SK-N-SH (cell line): ENCODE measurements around the gene POU6F2. TPM values are rescaled to one million over a fixed set of nuclear protein-coding genes. Genes with fewer than 3 reads are reported as not detected.

ENCODE experiments used
- CTCF ChIA-PET: fragments of 300-600, 350-600 bp; formaldehyde crosslinking; extraction: SDS; loops from one replicate; lab custom pipeline; 2021; lab: Yijun Ruan, JAX
- POLR2A ChIA-PET: fragments of 350-600 bp; sonication (Branson Sonifier 250); formaldehyde crosslinking; extraction: SDS; loops from one replicate; lab custom pipeline; 2020; ENCODE audit warnings: antibody characterized with exemption, inconsistent platforms; lab: Yijun Ruan, JAX
- DNase-seq: peaks from one replicate; pipeline ENCODE4 v3.0.0; 2012
- H2AFZ ChIP-seq: fragments of 200-600 bp; sonication (generic); 2 replicates; pipeline ENCODE4 v1.8.1; 2016; ENCODE audit warnings: antibody characterized with exemption, mild to moderate bottlenecking, low read depth
- H3F3A ChIP-seq: fragments of 200-600 bp; sonication (generic); replicated peaks from 2 replicates; pipeline ENCODE3; 2016; ENCODE audit warnings: antibody characterized with exemption, mild to moderate bottlenecking; ENCODE audit not compliant: insufficient read depth
- H3K27ac ChIP-seq, 2 experiments: fragments of 200-500 bp in 1 of 2; fragments of 200-600 bp in 1 of 2; sonication (Bioruptor generic) in 1 of 2; sonication (generic), shearing (Covaris generic) in 1 of 2; 2 replicates each; pipeline versions ENCODE4 v1.5.1 to v1.6.1; 2014 to 2016; ENCODE audit warnings: low read depth in 2 of 2, inconsistent platforms in 1 of 2, low read length in 1 of 2, mild to moderate bottlenecking in 1 of 2, mixed read lengths in 1 of 2
- H3K27me3 ChIP-seq: fragments of 200-600 bp; sonication (generic), shearing (Covaris generic); 2 replicates; pipeline ENCODE4 v1.6.1; 2016; ENCODE audit warnings: mixed run types; ENCODE audit not compliant: insufficient read depth
- H3K36me3 ChIP-seq, 2 experiments: fragments of 200-500 bp in 1 of 2; fragments of 200-600 bp in 1 of 2; sonication (Bioruptor generic) in 1 of 2; sonication (generic) in 1 of 2; replicated peaks in 1 of 2; 2 replicates each; pipeline versions ENCODE3 to v1.5.1; 2014 to 2016; ENCODE audit warnings: low read length in 1 of 2, mild to moderate bottlenecking in 1 of 2; ENCODE audit not compliant: insufficient read depth in 2 of 2, control insufficient read depth in 1 of 2
- H3K4me1 ChIP-seq, 2 experiments: fragments of 200-500 bp in 1 of 2; fragments of 200-600 bp in 1 of 2; sonication (Bioruptor generic) in 1 of 2; sonication (generic), shearing (Covaris generic) in 1 of 2; 2 replicates each; pipeline versions ENCODE4 v1.5.1 to v1.6.1; 2014 to 2016; ENCODE audit warnings: low read depth in 1 of 2, low read length in 1 of 2, mixed run types in 1 of 2; ENCODE audit not compliant: insufficient read depth in 2 of 2, control insufficient read depth in 1 of 2
- H3K4me2 ChIP-seq: fragments of 200-600 bp; sonication (generic), shearing (Covaris generic); 2 replicates; pipeline ENCODE4 v1.6.1; 2017; ENCODE audit warnings: mixed run types
- H3K4me3 ChIP-seq, 2 experiments: fragments of 200-500 bp in 1 of 2; fragments of 200-600 bp in 1 of 2; sonication (Bioruptor generic) in 1 of 2; sonication (generic), shearing (Covaris generic) in 1 of 2; 2 replicates each; pipeline versions ENCODE4 v1.5.1 to v1.8.1; 2014 to 2016; ENCODE audit warnings: low read depth in 2 of 2, inconsistent platforms in 1 of 2, low read length in 1 of 2, mild to moderate bottlenecking in 1 of 2, mixed read lengths in 1 of 2, moderate library complexity in 1 of 2
- H3K79me2 ChIP-seq: fragments of 200-600 bp; sonication (generic); 2 replicates; pipeline ENCODE4 v1.8.1; 2017; ENCODE audit warnings: mild to moderate bottlenecking; ENCODE audit not compliant: insufficient read depth
- H3K9ac ChIP-seq: fragments of 200-600 bp; sonication (generic); 2 replicates; pipeline ENCODE4 v1.6.1; 2017; ENCODE audit warnings: mixed run types
- H3K9me2 ChIP-seq: fragments of 200-600 bp; sonication (generic); 2 replicates; pipeline ENCODE4 v1.6.1; 2017; ENCODE audit warnings: mixed run types
- H3K9me3 ChIP-seq: fragments of 200-600 bp; sonication (generic); 2 replicates; pipeline ENCODE4 v1.6.1; 2017; ENCODE audit warnings: mixed run types, mild to moderate bottlenecking, moderate library complexity
- H4K20me1 ChIP-seq: fragments of 200-600 bp; sonication (generic); 2 replicates; pipeline ENCODE4 v1.6.1; 2017; ENCODE audit warnings: mild to moderate bottlenecking, mixed run types; ENCODE audit not compliant: insufficient read depth
- ELF1 ChIP-seq: IDR thresholded peaks from 2 replicates; pipeline ENCODE4 v1.4.0; 2012
- FOSL2 ChIP-seq: IDR thresholded peaks from 2 replicates; pipeline ENCODE4 v1.4.0; 2012; ENCODE audit warnings: low read depth, mild to moderate bottlenecking, moderate library complexity, borderline replicate concordance
- FOXJ3 ChIP-seq: sonication (generic); formaldehyde crosslinking; IDR thresholded peaks from 2 replicates; pipeline ENCODE4 v1.5.1; 2020; ENCODE audit warnings: mild to moderate bottlenecking, missing genetic modification reagents
- FOXM1 ChIP-seq: IDR thresholded peaks from 2 replicates; pipeline ENCODE4 v1.4.0; 2012; ENCODE audit warnings: low read depth, mild to moderate bottlenecking
- GABPA ChIP-seq: IDR thresholded peaks from 2 replicates; pipeline ENCODE4 v1.4.0; 2012; ENCODE audit warnings: low read depth, mild to moderate bottlenecking
- MXI1 ChIP-seq: IDR thresholded peaks from 2 replicates; pipeline ENCODE4 v1.6.1; 2012; ENCODE audit warnings: mild to moderate bottlenecking, low read depth, low read length, improper control_type of control experiment
- NFIC ChIP-seq: IDR thresholded peaks from 2 replicates; pipeline ENCODE4 v1.4.0; 2012; ENCODE audit warnings: borderline replicate concordance
- POLR2AphosphoS5 ChIP-seq: IDR thresholded peaks from 2 replicates; pipeline ENCODE4 v1.6.1; 2012; ENCODE audit warnings: low read depth, low read length
- RFX5 ChIP-seq: IDR thresholded peaks from 2 replicates; pipeline ENCODE4 v1.6.1; 2012; ENCODE audit warnings: mild to moderate bottlenecking, improper control_type of control experiment, low read length
- SMC3 ChIP-seq: IDR thresholded peaks from 2 replicates; pipeline ENCODE4 v1.6.1; 2012; ENCODE audit warnings: low read depth, low read length, improper control_type of control experiment
- TAF1 ChIP-seq: IDR thresholded peaks from 2 replicates; pipeline ENCODE4 v1.6.1; 2012; ENCODE audit warnings: low read depth, mild to moderate bottlenecking, low read length, moderate library complexity, borderline replicate concordance
- TCF12 ChIP-seq: IDR thresholded peaks from 2 replicates; pipeline ENCODE4 v1.4.0; 2012
- WGBS: methylation state at CpG from one replicate; pipeline ENCODE4 v1.1.6; 2017; ENCODE audit warnings: low lambda C conversion rate; 5-methylcytosine and 5-hydroxymethylcytosine counted together
- polyA plus RNA-seq, 3 experiments: library from polyadenylated mRNA; depleted of rRNA; stranded (reverse); fragments of >200 nt; gene quantifications; 2 replicates each; pipeline ENCODE4 v1.2.3, GENCODE V29; 2012
- TF ChIP-seq, protein P1 (sequence below): fragments of 150-350 bp; IDR thresholded peaks from 2 replicates; pipeline ENCODE4 v1.6.1; 2017; ENCODE audit warnings: antibody characterized with exemption, low read length, low read depth, borderline replicate concordance
- TF ChIP-seq, protein P2 (sequence below): fragments of 200-600 bp; sonication (generic); IDR thresholded peaks from 2 replicates; pipeline ENCODE4 v1.6.1; 2017; ENCODE audit warnings: antibody characterized with exemption, mild to moderate bottlenecking, moderate library complexity
- TF ChIP-seq, protein P3 (sequence below): fragments of 150-350 bp; IDR thresholded peaks from 2 replicates; pipeline ENCODE4 v1.6.1; 2016; ENCODE audit warnings: mild to moderate bottlenecking, low read depth, low read length
- TF ChIP-seq, protein P4 (sequence below): IDR thresholded peaks from 2 replicates; pipeline ENCODE4; 2012
- TF ChIP-seq, protein P5 (sequence below): IDR thresholded peaks from 2 replicates; pipeline ENCODE4 v1.4.0; 2012; ENCODE audit warnings: low read depth, borderline replicate concordance

The POU6F2 gene
- polyA plus RNA-seq, 1 of the 3 experiments (the other 2 are of a cell fraction) = under 0.01 TPM

DNA sequence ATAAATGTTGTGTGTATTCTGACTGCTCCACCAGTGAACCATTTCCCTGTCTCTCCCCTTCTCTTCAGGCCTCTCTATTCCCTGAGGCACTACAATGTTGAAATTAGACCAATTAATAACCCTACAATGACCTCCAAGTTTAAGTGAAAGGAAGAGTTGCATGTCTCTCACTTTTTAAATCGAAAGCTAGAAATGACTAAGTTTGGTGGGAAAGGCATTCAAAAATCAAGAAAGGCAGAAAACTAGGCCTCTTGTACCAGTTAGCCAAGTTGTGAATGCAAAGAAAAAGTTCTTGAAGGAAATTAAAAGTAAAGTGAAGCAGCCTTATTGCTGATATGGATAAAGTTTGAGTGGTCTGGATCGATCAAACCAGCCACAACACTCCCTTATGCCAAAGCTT, 390.2 kb downstream of the POU6F2 start:
- TF ChIP-seq POLR2AphosphoS5 (no peak), GABPA (no peak), FOXM1 (no peak), ELF1 (no peak), NFIC (no peak), SMC3 (no peak), TAF1 (no peak), FOSL2 (no peak), RFX5 (no peak)
- TF ChIP-seq, protein P1, sequence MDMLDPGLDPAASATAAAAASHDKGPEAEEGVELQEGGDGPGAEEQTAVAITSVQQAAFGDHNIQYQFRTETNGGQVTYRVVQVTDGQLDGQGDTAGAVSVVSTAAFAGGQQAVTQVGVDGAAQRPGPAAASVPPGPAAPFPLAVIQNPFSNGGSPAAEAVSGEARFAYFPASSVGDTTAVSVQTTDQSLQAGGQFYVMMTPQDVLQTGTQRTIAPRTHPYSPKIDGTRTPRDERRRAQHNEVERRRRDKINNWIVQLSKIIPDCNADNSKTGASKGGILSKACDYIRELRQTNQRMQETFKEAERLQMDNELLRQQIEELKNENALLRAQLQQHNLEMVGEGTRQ = no peak
- TF ChIP-seq, protein P2, sequence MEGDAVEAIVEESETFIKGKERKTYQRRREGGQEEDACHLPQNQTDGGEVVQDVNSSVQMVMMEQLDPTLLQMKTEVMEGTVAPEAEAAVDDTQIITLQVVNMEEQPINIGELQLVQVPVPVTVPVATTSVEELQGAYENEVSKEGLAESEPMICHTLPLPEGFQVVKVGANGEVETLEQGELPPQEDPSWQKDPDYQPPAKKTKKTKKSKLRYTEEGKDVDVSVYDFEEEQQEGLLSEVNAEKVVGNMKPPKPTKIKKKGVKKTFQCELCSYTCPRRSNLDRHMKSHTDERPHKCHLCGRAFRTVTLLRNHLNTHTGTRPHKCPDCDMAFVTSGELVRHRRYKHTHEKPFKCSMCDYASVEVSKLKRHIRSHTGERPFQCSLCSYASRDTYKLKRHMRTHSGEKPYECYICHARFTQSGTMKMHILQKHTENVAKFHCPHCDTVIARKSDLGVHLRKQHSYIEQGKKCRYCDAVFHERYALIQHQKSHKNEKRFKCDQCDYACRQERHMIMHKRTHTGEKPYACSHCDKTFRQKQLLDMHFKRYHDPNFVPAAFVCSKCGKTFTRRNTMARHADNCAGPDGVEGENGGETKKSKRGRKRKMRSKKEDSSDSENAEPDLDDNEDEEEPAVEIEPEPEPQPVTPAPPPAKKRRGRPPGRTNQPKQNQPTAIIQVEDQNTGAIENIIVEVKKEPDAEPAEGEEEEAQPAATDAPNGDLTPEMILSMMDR = no peak
- H3K4me1 ChIP-seq = no peaks in the 10 kb centered on the region
- H3K4me3 ChIP-seq = no peak overlapping the region
- WGBS = 7% methylated on average over 2 of the region's 2 CpGs
- ChIA-PET POLR2A (no interaction called here), CTCF (interaction anchor here (0.7 kb wide), 1 partner anchor 308 kb away, joined by 3 read pairs; no protein-coding TSS in a partner anchor)
- H3F3A ChIP-seq = no peaks in the 10 kb centered on the region
- H2AFZ ChIP-seq = no peak overlapping the region
- no peak overlapping the region for H3K27ac ChIP-seq
- H3K9ac ChIP-seq = no peak overlapping the region
- no peak for DNase-seq
- no peaks in the 10 kb centered on the region for H3K9me3 ChIP-seq
- H3K4me2 ChIP-seq = no peak overlapping the region
- H4K20me1 ChIP-seq = no peaks in the 10 kb centered on the region
- no peaks in the 10 kb centered on the region for H3K9me2 ChIP-seq
- H3K27me3 ChIP-seq = no peaks in the 10 kb centered on the region; the same call in 1 of the 2 replicates
- H3K36me3 ChIP-seq = no peaks in the 10 kb centered on the region
- no peaks in the 10 kb centered on the region for H3K79me2 ChIP-seq

DNA sequence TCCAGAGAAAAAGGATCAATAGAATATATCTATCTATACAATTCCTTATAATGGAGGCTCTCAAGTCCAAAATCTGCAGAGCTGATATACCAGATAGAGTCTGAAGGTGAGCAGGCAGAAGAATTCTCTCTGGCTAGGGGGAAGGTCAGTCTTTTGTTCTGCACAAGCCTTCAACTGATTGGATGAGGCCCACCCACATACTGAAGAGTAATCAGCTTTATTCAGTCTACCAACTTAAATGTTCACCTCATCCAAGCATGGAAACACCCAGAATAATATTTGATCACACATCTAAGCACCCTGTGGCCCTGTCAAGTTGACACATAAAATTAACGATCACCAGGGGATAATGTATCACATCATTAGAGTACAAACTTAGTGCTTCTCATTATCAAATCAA, 394.7 kb downstream of the POU6F2 start:
- Histone ChIP-seq H3K4me3 (no peak overlapping the region), H3K79me2 (no peaks in the 10 kb centered on the region), H4K20me1 (no peaks in the 10 kb centered on the region), H3K9me3 (no peaks in the 10 kb centered on the region), H3K27me3 (peaks cover 19% of the 10 kb centered on the region), H3K9me2 (0 out of 2 replicates have a peak, but pooled peaks cover 4% of the 10 kb centered on the region), H3K4me1 (no peaks in the 10 kb centered on the region), H2AFZ (no peak overlapping the region), H3K27ac (no peak overlapping the region), H3K36me3 (no peaks in the 10 kb centered on the region), H3F3A (no peaks in the 10 kb centered on the region), H3K9ac (no peak overlapping the region), H3K4me2 (no peak overlapping the region)
- POLR2A ChIA-PET = no interaction called here
- CTCF ChIA-PET = no interaction called here
- DNase-seq = no peak
- WGBS = 14% methylated on average over 1 of the region's 1 CpG
- no peak for TF ChIP-seq TCF12
- no peak for TF ChIP-seq FOXJ3 (CRISPR knock-in tag)
- TF ChIP-seq TAF1 = no peak
- no peak for TF ChIP-seq MXI1
- TF ChIP-seq, protein P2 = no peak
- TF ChIP-seq, protein P3, sequence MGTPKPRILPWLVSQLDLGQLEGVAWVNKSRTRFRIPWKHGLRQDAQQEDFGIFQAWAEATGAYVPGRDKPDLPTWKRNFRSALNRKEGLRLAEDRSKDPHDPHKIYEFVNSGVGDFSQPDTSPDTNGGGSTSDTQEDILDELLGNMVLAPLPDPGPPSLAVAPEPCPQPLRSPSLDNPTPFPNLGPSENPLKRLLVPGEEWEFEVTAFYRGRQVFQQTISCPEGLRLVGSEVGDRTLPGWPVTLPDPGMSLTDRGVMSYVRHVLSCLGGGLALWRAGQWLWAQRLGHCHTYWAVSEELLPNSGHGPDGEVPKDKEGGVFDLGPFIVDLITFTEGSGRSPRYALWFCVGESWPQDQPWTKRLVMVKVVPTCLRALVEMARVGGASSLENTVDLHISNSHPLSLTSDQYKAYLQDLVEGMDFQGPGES = no peak
- TF ChIP-seq, protein P4, sequence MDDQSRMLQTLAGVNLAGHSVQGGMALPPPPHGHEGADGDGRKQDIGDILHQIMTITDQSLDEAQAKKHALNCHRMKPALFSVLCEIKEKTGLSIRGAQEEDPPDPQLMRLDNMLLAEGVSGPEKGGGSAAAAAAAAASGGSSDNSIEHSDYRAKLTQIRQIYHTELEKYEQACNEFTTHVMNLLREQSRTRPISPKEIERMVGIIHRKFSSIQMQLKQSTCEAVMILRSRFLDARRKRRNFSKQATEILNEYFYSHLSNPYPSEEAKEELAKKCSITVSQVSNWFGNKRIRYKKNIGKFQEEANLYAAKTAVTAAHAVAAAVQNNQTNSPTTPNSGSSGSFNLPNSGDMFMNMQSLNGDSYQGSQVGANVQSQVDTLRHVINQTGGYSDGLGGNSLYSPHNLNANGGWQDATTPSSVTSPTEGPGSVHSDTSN = no peak
- TF ChIP-seq, protein P5, sequence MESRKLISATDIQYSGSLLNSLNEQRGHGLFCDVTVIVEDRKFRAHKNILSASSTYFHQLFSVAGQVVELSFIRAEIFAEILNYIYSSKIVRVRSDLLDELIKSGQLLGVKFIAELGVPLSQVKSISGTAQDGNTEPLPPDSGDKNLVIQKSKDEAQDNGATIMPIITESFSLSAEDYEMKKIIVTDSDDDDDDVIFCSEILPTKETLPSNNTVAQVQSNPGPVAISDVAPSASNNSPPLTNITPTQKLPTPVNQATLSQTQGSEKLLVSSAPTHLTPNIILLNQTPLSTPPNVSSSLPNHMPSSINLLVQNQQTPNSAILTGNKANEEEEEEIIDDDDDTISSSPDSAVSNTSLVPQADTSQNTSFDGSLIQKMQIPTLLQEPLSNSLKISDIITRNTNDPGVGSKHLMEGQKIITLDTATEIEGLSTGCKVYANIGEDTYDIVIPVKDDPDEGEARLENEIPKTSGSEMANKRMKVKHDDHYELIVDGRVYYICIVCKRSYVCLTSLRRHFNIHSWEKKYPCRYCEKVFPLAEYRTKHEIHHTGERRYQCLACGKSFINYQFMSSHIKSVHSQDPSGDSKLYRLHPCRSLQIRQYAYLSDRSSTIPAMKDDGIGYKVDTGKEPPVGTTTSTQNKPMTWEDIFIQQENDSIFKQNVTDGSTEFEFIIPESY = no peak
